HCT116 (cell line): ENCODE data around the gene DPEP3. TPM values are rescaled to one million over a fixed set of nuclear protein-coding genes. Genes with fewer than 3 reads are reported as not detected.

Experiments used
- ATAC-seq: fragments of 200-7000 bp; cut with Tn5 transposase; 2 replicates; pipeline ENCODE4 v1.9.1; 2020; ENCODE audit warnings: mild to moderate bottlenecking, moderate library complexity
- BruUV-seq: library from RNA; stranded (reverse); fragments of 400-500 nt; replicated peaks from 2 replicates; lab custom pipeline; 2021; lab: Mats Ljungman, UMichigan
- CTCF ChIA-PET: fragments of 300-600 bp; sonication (Branson Sonifier 250); formaldehyde crosslinking; loops from one replicate; lab custom pipeline; 2021; ENCODE audit warnings: antibody characterized with exemption; lab: Charles Lee
- POLR2A ChIA-PET: fragments of 300-600, 350-600 bp; sonication (Branson Sonifier 250); formaldehyde crosslinking; loops from one replicate; lab custom pipeline; 2021; ENCODE audit warnings: antibody characterized with exemption; lab: Charles Lee
- RAD21 ChIA-PET, 2 experiments: fragments of 300-600 bp; sonication (Branson Sonifier 250); formaldehyde crosslinking; loops; one replicate each; lab custom pipeline; 2023; ENCODE audit warnings: low total read pairs in 2 of 2; ENCODE audit not compliant: uncharacterized antibody in 2 of 2, unreplicated experiment in 2 of 2, low non-redundant PET in 1 of 2; lab: Charles Lee
- DNase-seq: peaks from one replicate; pipeline ENCODE4 v3.0.0-alpha.2; 2010; ENCODE audit warnings: low read depth, low spot score
- H2AFZ ChIP-seq: fragments of 200-600 bp; shearing (Covaris generic), sonication (generic); 2 replicates; pipeline ENCODE4 v1.6.1; 2017; ENCODE audit warnings: low read depth, mixed run types, mixed read lengths, antibody characterized with exemption, low read length; ENCODE audit not compliant: poor library complexity, severe bottlenecking
- H3K27ac ChIP-seq: 2 replicates; pipeline ENCODE4 v1.5.1; 2012; ENCODE audit warnings: low read depth, low read length
- H3K27me3 ChIP-seq: fragments of 200-600 bp; sonication (generic); 2 replicates; pipeline ENCODE4 v1.6.1; 2016; ENCODE audit warnings: mixed run types, low read length, mixed read lengths; ENCODE audit not compliant: insufficient read depth
- H3K36me3 ChIP-seq, 2 experiments: fragments of 200-500 bp in 1 of 2; fragments of 200-600 bp in 1 of 2; sonication (Bioruptor generic) in 1 of 2; sonication (generic) in 1 of 2; 2 replicates each; pipeline versions ENCODE4 v1.5.1 to v1.6.1; 2014 to 2016; ENCODE audit warnings: low read length in 2 of 2, inconsistent platforms in 1 of 2, mixed read lengths in 1 of 2, mixed run types in 1 of 2; ENCODE audit not compliant: insufficient read depth in 2 of 2, control insufficient read depth in 1 of 2
- H3K4me1 ChIP-seq, 2 experiments: fragments of 200-600 bp in 1 of 2; sonication (generic) in 1 of 2; 2 replicates each; pipeline versions ENCODE4 v1.5.1 to v1.6.1; 2012 to 2017; ENCODE audit warnings: low read length in 2 of 2, inconsistent platforms in 1 of 2, mild to moderate bottlenecking in 1 of 2, mixed read lengths in 1 of 2, mixed run types in 1 of 2, moderate library complexity in 1 of 2; ENCODE audit not compliant: insufficient read depth in 2 of 2, control insufficient read depth in 1 of 2
- H3K4me2 ChIP-seq: fragments of 200-600 bp; sonication (generic); 2 replicates; pipeline ENCODE4 v1.6.1; 2017; ENCODE audit warnings: mixed run types, low read length, mixed read lengths
- H3K4me3 ChIP-seq, 2 experiments: fragments of 200-600 bp in 1 of 2; sonication (generic) in 1 of 2; replicated peaks in 1 of 2; 2 replicates each; pipeline ENCODE4 v1.5.1; 2011 to 2016; ENCODE audit warnings: low read length in 2 of 2, control low read depth in 1 of 2, low read depth in 1 of 2, mild to moderate bottlenecking in 1 of 2, mixed read lengths in 1 of 2, mixed run types in 1 of 2
- H3K79me2 ChIP-seq: fragments of 200-600 bp; sonication (generic); 2 replicates; pipeline ENCODE4 v1.6.1; 2017; ENCODE audit warnings: mild to moderate bottlenecking, mixed run types, low read length, moderate library complexity, mixed read lengths; ENCODE audit not compliant: insufficient read depth
- H3K9ac ChIP-seq: fragments of 200-600 bp; sonication (generic); 2 replicates; pipeline ENCODE4 v1.6.1; 2016; ENCODE audit warnings: low read length, mixed read lengths
- H3K9me2 ChIP-seq: fragments of 200-600 bp; sonication (generic), shearing (Covaris generic); 2 replicates; pipeline ENCODE4 v1.6.1; 2017; ENCODE audit warnings: mixed run types, mild to moderate bottlenecking, moderate library complexity; ENCODE audit not compliant: insufficient read depth
- H3K9me3 ChIP-seq, 2 experiments: fragments of 200-500 bp in 1 of 2; fragments of 200-600 bp in 1 of 2; sonication (Bioruptor generic) in 1 of 2; sonication (generic) in 1 of 2; 2 replicates each; pipeline ENCODE4 v1.6.1; 2014 to 2017; ENCODE audit warnings: low read length in 2 of 2, mixed read lengths in 2 of 2, inconsistent platforms in 1 of 2, low read depth in 1 of 2, mild to moderate bottlenecking in 1 of 2, mixed run types in 1 of 2, moderate library complexity in 1 of 2; ENCODE audit not compliant: control insufficient read depth in 1 of 2, insufficient read depth in 1 of 2
- H4K20me1 ChIP-seq: fragments of 200-600 bp; sonication (generic), shearing (Covaris generic); 2 replicates; pipeline ENCODE4 v1.6.1; 2017; ENCODE audit warnings: mixed run types, mild to moderate bottlenecking, moderate library complexity; ENCODE audit not compliant: insufficient read depth
- ELF1 ChIP-seq: IDR thresholded peaks from 2 replicates; pipeline ENCODE4 v1.6.1; 2012; ENCODE audit warnings: low read depth, borderline replicate concordance
- POLR2AphosphoS5 ChIP-seq: IDR thresholded peaks from 2 replicates; pipeline ENCODE4 v1.6.1; 2011; ENCODE audit warnings: mild to moderate bottlenecking, low read depth, low read length, moderate library complexity
- REST ChIP-seq: IDR thresholded peaks from 2 replicates; pipeline ENCODE4 v1.6.1; 2012; ENCODE audit warnings: low read depth
- SRF ChIP-seq: IDR thresholded peaks from 2 replicates; pipeline ENCODE4 v1.6.1; 2012; ENCODE audit warnings: low read depth
- ZFX ChIP-seq: fragments of 450-650 bp; IDR thresholded peaks from 2 replicates; pipeline ENCODE4 v1.6.1; 2017
- intact Hi-C: fragments of 100-400 bp; cut with micrococcal nuclease; formaldehyde crosslinking; loops from 2 replicates; pipeline ENCODE4 v1.10.0; 2022
- total RNA-seq: library from RNA; stranded (reverse); gene quantifications from one replicate; pipeline ENCODE4 v1.2.1, GENCODE V29; 2021; ENCODE audit not compliant: unreplicated experiment
- TF ChIP-seq, protein P1 (sequence below): IDR thresholded peaks from 2 replicates; pipeline ENCODE4 v1.6.1; 2011; ENCODE audit warnings: mild to moderate bottlenecking, low read length, moderate library complexity; ENCODE audit not compliant: insufficient replicate concordance; ENCODE audit errors: extremely low read depth
- TF ChIP-seq, protein P2 (sequence below): IDR thresholded peaks from 2 replicates; pipeline ENCODE4 v1.6.1; 2012

The DPEP3 gene
- total RNA-seq, 1 experiment from 2014 or later: not detected

GRCh38 chr16:67936880-67937605 lies 43.3 kb downstream of the DPEP3 start:
- Histone ChIP-seq H3K9ac (peak overlapping the region; percentile 85), H4K20me1 (no peaks in the 10 kb centered on the region), H3K4me3 (peak overlapping the region; percentile 70 to 82), H3K36me3 (peaks cover 0 to 8% of the 10 kb centered on the region in 2 experiments; a peak in 1 of 4 replicates), H3K4me2 (peak overlapping the region; percentile 98), H3K9me3 (no peaks in the 10 kb centered on the region), H3K27ac (peak overlapping the region; percentile 83), H3K9me2 (no peaks in the 10 kb centered on the region), H3K79me2 (peaks cover 33% of the 10 kb centered on the region), H3K4me1 (peaks cover 3 to 39% of the 10 kb centered on the region in 2 experiments; a peak in 3 of 4 replicates), H2AFZ (no peak overlapping the region), H3K27me3 (no peaks in the 10 kb centered on the region)
- intact Hi-C loops: loop anchor here (5.0 to 10.0 kb wide), 2 partner anchors 120 to 412 kb away; partner anchors contain the start of gene RIPOR1
- ATAC-seq: no peak
- RAD21 ChIA-PET: no interaction called here
- POLR2A ChIA-PET: no interaction called here
- no TSS peak for BruUV-seq
- TF ChIP-seq POLR2AphosphoS5 (peak; percentile 31; the same call in 1 of the 2 replicates), ZFX (no peak)
- no peak for DNase-seq
- CTCF ChIA-PET: interaction anchor here (1.4 kb wide), 1 partner anchor 104 kb away, joined by 3 read pairs; no protein-coding TSS in a partner anchor

GRCh38 chr16:67936124-67936879 lies 44.0 kb downstream of the DPEP3 start, which contains the start of gene PSMB10:
Gene PSMB10, minus strand, starts transcription at chr16:67936850. Its CDS starts 101 bp downstream, at chr16:67936749.
- DNase-seq (no peak), ATAC-seq (peak; percentile 16)
- Histone ChIP-seq H3K27me3 (no peaks in the 10 kb centered on the region), H3K4me3 (peak within 1 kb of the TSS; percentile 70 to 82), H3K27ac (peak within 1 kb of the TSS; percentile 83), H2AFZ (no peak within 1 kb of the TSS), H3K9me3 (no peaks in the 10 kb centered on the region), H3K9me2 (no peaks in the 10 kb centered on the region), H3K9ac (peak within 1 kb of the TSS; percentile 85), H3K4me2 (peak within 1 kb of the TSS; percentile 98), H3K36me3 (peaks cover 0 to 8% of the 10 kb centered on the region in 2 experiments; a peak in 1 of 4 replicates), H4K20me1 (no peaks in the 10 kb centered on the region), H3K79me2 (peaks cover 33% of the 10 kb centered on the region), H3K4me1 (peaks cover 3 to 32% of the 10 kb centered on the region in 2 experiments; a peak in 3 of 4 replicates)
- no peak for TF ChIP-seq ELF1
- TF ChIP-seq SRF: no peak
- no peak for TF ChIP-seq REST
- TF ChIP-seq POLR2AphosphoS5: peak; percentile 37; the same call in 1 of the 2 replicates
- TF ChIP-seq, protein P1, sequence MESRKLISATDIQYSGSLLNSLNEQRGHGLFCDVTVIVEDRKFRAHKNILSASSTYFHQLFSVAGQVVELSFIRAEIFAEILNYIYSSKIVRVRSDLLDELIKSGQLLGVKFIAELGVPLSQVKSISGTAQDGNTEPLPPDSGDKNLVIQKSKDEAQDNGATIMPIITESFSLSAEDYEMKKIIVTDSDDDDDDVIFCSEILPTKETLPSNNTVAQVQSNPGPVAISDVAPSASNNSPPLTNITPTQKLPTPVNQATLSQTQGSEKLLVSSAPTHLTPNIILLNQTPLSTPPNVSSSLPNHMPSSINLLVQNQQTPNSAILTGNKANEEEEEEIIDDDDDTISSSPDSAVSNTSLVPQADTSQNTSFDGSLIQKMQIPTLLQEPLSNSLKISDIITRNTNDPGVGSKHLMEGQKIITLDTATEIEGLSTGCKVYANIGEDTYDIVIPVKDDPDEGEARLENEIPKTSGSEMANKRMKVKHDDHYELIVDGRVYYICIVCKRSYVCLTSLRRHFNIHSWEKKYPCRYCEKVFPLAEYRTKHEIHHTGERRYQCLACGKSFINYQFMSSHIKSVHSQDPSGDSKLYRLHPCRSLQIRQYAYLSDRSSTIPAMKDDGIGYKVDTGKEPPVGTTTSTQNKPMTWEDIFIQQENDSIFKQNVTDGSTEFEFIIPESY: no peak
- TF ChIP-seq, protein P2, sequence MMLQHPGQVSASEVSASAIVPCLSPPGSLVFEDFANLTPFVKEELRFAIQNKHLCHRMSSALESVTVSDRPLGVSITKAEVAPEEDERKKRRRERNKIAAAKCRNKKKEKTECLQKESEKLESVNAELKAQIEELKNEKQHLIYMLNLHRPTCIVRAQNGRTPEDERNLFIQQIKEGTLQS: no peak
- RAD21 ChIA-PET: interaction anchor here in 1 of 2 experiments (1.0 kb wide), 1 partner anchor 148 kb away, joined by 3 read pairs; no protein-coding TSS in a partner anchor
- CTCF ChIA-PET: interaction anchor here (0.5 to 2.7 kb wide), 11 partner anchors 8 to 457 kb away, joined by 3 to 11 read pairs (median 3); partner anchors contain the start of genes ATP6V0D1 and LCAT
- intact Hi-C loops: loop anchor here (5.0 to 10.0 kb wide), 2 partner anchors 119 to 412 kb away; partner anchors contain the start of gene RIPOR1
- TSS peak; percentile 82 for BruUV-seq
- POLR2A ChIA-PET: interaction anchor here (0.8 to 1.3 kb wide), 6 partner anchors 9 to 374 kb away, joined by 3 to 8 read pairs (median 4); partner anchors contain the start of genes CTCF, DDX28 and DUS2
